ENCODE data around the gene CAPN7. TPM values are rescaled to one million over a fixed set of nuclear protein-coding genes. Genes with fewer than 3 reads are reported as not detected.

The CAPN7 gene
- total RNA-seq, 1 experiment from 2014 or later = 25.2 TPM

DNA sequence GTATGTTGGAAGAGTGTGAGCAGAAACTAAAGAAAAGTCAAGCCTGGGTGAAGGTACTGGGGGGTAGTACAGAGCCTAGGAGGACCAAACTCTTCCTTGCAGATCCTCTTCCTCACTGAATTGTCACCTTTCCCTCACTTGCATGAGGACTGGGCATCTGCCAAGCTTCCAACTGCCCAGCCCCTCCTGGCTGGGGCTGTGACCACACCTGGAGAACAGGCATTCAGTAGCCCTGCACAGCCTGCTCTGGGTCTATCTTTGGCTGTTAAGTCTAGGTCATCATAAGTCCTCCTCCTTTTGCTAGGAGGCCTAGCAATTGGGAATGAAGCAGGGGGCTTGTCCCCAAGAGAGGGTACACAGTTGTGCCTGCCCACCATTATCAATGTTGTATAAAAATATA is 55.2 kb downstream of the CAPN7 start:
- H3K4me3 Mint-ChIP-seq = no peak overlapping the region
- H4K5ac ChIP-seq (ENCODE audit: insufficient read length, low read depth, low read length) = no peak overlapping the region
- no peaks in the 10 kb centered on the region for H3K4me1 Mint-ChIP-seq
- peak overlapping the region in 1 of 3 experiments; percentile 34; a peak in 1 of 7 replicates for H3K27ac Mint-ChIP-seq
- no peak overlapping the region for H4K8ac ChIP-seq (replicated peaks; ENCODE audit: insufficient read length, low read depth, low read length)
- no peaks in the 10 kb centered on the region for H3K23me2 ChIP-seq (ENCODE audit: insufficient read length, low read depth, low read length, poor library complexity, severe bottlenecking)
- no peak overlapping the region for H2BK15ac ChIP-seq (ENCODE audit: low read depth, low read length)
- H3K79me1 ChIP-seq (ENCODE audit: insufficient read depth, low read depth, low read length, poor library complexity, severe bottlenecking) = no peaks in the 10 kb centered on the region
- H2AFZ ChIP-seq (ENCODE audit: low read length) = no peak overlapping the region
- H3K27me3 ChIP-seq (ENCODE audit: insufficient read depth, low read length) = no peaks in the 10 kb centered on the region
- H3K36me3 Mint-ChIP-seq (ENCODE audit: insufficient read depth in 1 of 3, low read depth in 3 of 3) = peaks cover 7 to 28% (median 8%) of the 10 kb centered on the region in 3 experiments; a peak in 5 of 7 replicates
- DNase-seq = no peak
- no peaks in the 10 kb centered on the region for H3K9me3 ChIP-seq (ENCODE audit: control insufficient read depth, low read depth, low read length)
- H3K23ac ChIP-seq (ENCODE audit: insufficient read length, low read depth, low read length) = no peak overlapping the region
- no peak overlapping the region for H3K4me2 ChIP-seq (ENCODE audit: insufficient read depth, insufficient read length, low read length)
- H4K91ac ChIP-seq (ENCODE audit: insufficient read length, low read depth, low read length) = no peak overlapping the region
- H3K56ac ChIP-seq (ENCODE audit: insufficient read length, low read depth, low read length) = no peak overlapping the region
- H2BK5ac ChIP-seq (ENCODE audit: insufficient read length, low read length) = no peak overlapping the region
- H4K20me1 ChIP-seq (ENCODE audit: control insufficient read depth, insufficient read depth, insufficient read length) = no peaks in the 10 kb centered on the region
- H3K9me3 Mint-ChIP-seq = no peaks in the 10 kb centered on the region; a peak in 1 of 5 replicates
- H3T11ph ChIP-seq (ENCODE audit: low read length) = no peak overlapping the region
- no peak overlapping the region for H2BK12ac ChIP-seq (ENCODE audit: insufficient read length, low read depth, low read length)
- H2BK20ac ChIP-seq (ENCODE audit: low read depth, low read length, poor library complexity, severe bottlenecking) = no peak overlapping the region
- H3K79me2 ChIP-seq (ENCODE audit: insufficient read depth, low read length) = no peaks in the 10 kb centered on the region
- no peak overlapping the region for H3K9ac ChIP-seq (ENCODE audit: extremely low read depth, insufficient read length, low read length)
- no peak overlapping the region for H2AK5ac ChIP-seq (ENCODE audit: insufficient read length, low read length)
- H3K4me1 ChIP-seq (ENCODE audit: insufficient read depth, low read length) = no peaks in the 10 kb centered on the region
- no peak overlapping the region for H3K4ac ChIP-seq (ENCODE audit: low read depth, low read length)
- no peak overlapping the region for H3K14ac ChIP-seq (ENCODE audit: insufficient read depth, low read length)
- no peak overlapping the region for H3K18ac ChIP-seq (ENCODE audit: insufficient read length, low read depth, low read length)
- H3K27ac ChIP-seq (ENCODE audit: insufficient read length, low read depth, low read length) = no peak overlapping the region
- H3K27me3 Mint-ChIP-seq (ENCODE audit: low read depth) = no peaks in the 10 kb centered on the region
- no peak overlapping the region for H2BK120ac ChIP-seq (ENCODE audit: low read depth, low read length, poor library complexity, severe bottlenecking)
- TF ChIP-seq CTCF (conservative IDR thresholded peaks at IDR 0.05) = no peak
